NT2/D1 (cell line): ENCODE data around the gene JTB.

Source experiments
- SUZ12 ChIP-seq: IDR thresholded peaks from 2 replicates; pipeline ENCODE4 v1.6.1; 2011; ENCODE audit not compliant: insufficient read length, insufficient read depth; ENCODE audit errors: extremely low read depth
- YY1 ChIP-seq: IDR thresholded peaks from 2 replicates; pipeline ENCODE4 v1.6.1; 2011; ENCODE audit not compliant: insufficient read length, insufficient read depth

- TF ChIP-seq YY1 (peak; percentile 78), SUZ12 (no peak)
These were observed at the start of gene JTB for GRCh38 chr1:153977250-153978240.
